Measurements from ENCODE around the gene ZNF670. TPM values are rescaled to one million over a fixed set of nuclear protein-coding genes. Genes with fewer than 3 reads are reported as not detected.

ZNF670 gene
- total RNA-seq, 1 donor from 2014 or later: not detected

DNA sequence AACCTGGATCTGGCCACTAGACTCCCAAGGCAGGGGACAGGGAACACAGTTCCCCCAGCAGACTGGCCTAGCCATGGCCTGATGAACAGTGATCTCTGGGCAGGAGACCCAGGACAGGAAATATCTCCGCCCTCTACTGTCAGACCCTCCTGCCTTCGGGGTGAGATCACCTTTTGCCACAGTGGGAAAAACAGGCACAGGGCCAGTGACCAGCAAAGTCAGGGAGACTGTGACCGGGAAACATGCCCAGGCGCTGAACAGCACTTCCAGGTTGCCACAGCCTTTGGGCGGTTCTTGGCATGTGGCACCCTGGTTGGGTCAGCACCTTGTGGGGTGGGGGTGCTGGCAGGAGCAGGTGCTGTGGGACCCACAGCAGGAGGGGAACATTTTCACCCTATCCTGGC, 34.5 kb upstream of the ZNF670 start:
- no peak overlapping the region for H3K4me3 ChIP-seq
- H3K9me3 ChIP-seq: no peaks in the 10 kb centered on the region
- H3K4me1 ChIP-seq: peaks cover 6 to 7% of the 10 kb centered on the region in 2 donors
- intact Hi-C loops (cut with DNase I): loop anchor here (5.0 kb wide), 3 partner anchors 59 to 219 kb away; partner anchors contain the start of genes ZNF124 and ZNF496
- H3K27me3 ChIP-seq: no peaks in the 10 kb centered on the region
- no peak for DNase-seq (ENCODE audit: low spot score in 2 of 2)
- no peaks in the 10 kb centered on the region for H3K36me3 ChIP-seq
- TF ChIP-seq, protein P1, sequence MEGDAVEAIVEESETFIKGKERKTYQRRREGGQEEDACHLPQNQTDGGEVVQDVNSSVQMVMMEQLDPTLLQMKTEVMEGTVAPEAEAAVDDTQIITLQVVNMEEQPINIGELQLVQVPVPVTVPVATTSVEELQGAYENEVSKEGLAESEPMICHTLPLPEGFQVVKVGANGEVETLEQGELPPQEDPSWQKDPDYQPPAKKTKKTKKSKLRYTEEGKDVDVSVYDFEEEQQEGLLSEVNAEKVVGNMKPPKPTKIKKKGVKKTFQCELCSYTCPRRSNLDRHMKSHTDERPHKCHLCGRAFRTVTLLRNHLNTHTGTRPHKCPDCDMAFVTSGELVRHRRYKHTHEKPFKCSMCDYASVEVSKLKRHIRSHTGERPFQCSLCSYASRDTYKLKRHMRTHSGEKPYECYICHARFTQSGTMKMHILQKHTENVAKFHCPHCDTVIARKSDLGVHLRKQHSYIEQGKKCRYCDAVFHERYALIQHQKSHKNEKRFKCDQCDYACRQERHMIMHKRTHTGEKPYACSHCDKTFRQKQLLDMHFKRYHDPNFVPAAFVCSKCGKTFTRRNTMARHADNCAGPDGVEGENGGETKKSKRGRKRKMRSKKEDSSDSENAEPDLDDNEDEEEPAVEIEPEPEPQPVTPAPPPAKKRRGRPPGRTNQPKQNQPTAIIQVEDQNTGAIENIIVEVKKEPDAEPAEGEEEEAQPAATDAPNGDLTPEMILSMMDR (IDR thresholded peaks at IDR 0.05): no peak
- no peak overlapping the region for H3K27ac ChIP-seq

- Histone ChIP-seq H3K36me3 (no peaks in the 10 kb centered on the region), H3K27ac (peak overlapping the region; percentile 75 to 83), H3K4me3 (peak overlapping the region; percentile 85 to 88), H3K27me3 (no peaks in the 10 kb centered on the region), H3K9me3 (no peaks in the 10 kb centered on the region), H3K4me1 (peaks cover 6 to 7% of the 10 kb centered on the region in 2 donors)
- no peak for DNase-seq (ENCODE audit: low spot score in 2 of 2)
- intact Hi-C loops (cut with DNase I): loop anchor here (5.0 kb wide), 3 partner anchors 60 to 220 kb away; partner anchors contain the start of genes ZNF124 and ZNF496
- TF ChIP-seq, protein P1 (IDR thresholded peaks at IDR 0.05): no peak
Measured at GRCh38 chr1:247112479-247112781, 33.8 kb upstream of the ZNF670 start.

GRCh38 chr1:247111700-247112478, 33.3 kb upstream of the ZNF670 start:
- intact Hi-C loops (cut with DNase I): loop anchor here (5.0 kb wide), 3 partner anchors 60 to 220 kb away; partner anchors contain the start of genes ZNF124 and ZNF496
- peak overlapping the region; percentile 75 to 83 for H3K27ac ChIP-seq

GRCh38 chr1:247111259-247111699, 32.7 kb upstream of the ZNF670 start:
- no peaks in the 10 kb centered on the region for H3K27me3 ChIP-seq
- H3K4me1 ChIP-seq: peaks cover 6 to 7% of the 10 kb centered on the region in 2 donors
- intact Hi-C loops (cut with DNase I): loop anchor here (5.0 kb wide), 3 partner anchors 61 to 221 kb away; partner anchors contain the start of genes ZNF124 and ZNF496
- H3K36me3 ChIP-seq: no peaks in the 10 kb centered on the region
- H3K4me3 ChIP-seq: peak overlapping the region; percentile 85 to 88
- H3K27ac ChIP-seq: peak overlapping the region; percentile 75 to 83
- H3K9me3 ChIP-seq: no peaks in the 10 kb centered on the region
- TF ChIP-seq, protein P1 (IDR thresholded peaks at IDR 0.05): no peak
- no peak for DNase-seq (ENCODE audit: low spot score in 2 of 2)

More at GRCh38 chr1:247111700-247112478, 33.3 kb upstream of the ZNF670 start:
- peak overlapping the region; percentile 85 to 88 for H3K4me3 ChIP-seq
- no peaks in the 10 kb centered on the region for H3K27me3 ChIP-seq
- H3K9me3 ChIP-seq: no peaks in the 10 kb centered on the region
- TF ChIP-seq, protein P1 (IDR thresholded peaks at IDR 0.05): no peak
- H3K36me3 ChIP-seq: no peaks in the 10 kb centered on the region
- peaks cover 6 to 7% of the 10 kb centered on the region in 2 donors for H3K4me1 ChIP-seq
- peak in 1 of 2 donors; percentile 79 for DNase-seq (ENCODE audit: low spot score in 2 of 2)

GRCh38 chr1:247110627-247111258, 32.1 kb upstream of the ZNF670 start:
- DNase-seq (ENCODE audit: low spot score in 2 of 2): no peak
- Histone ChIP-seq H3K27me3 (no peaks in the 10 kb centered on the region), H3K36me3 (no peaks in the 10 kb centered on the region), H3K27ac (peak overlapping the region; percentile 75 to 83), H3K4me3 (peak overlapping the region; percentile 85 to 88), H3K4me1 (peaks cover 6 to 7% of the 10 kb centered on the region in 2 donors), H3K9me3 (no peaks in the 10 kb centered on the region)
- TF ChIP-seq, protein P1 (IDR thresholded peaks at IDR 0.05): no peak
- intact Hi-C loops (cut with DNase I): loop anchor here (5.0 kb wide), 3 partner anchors 62 to 222 kb away; partner anchors contain the start of genes ZNF124 and ZNF496

Measured in ascending aorta (tissue), 2 donors.